HEK293T (cell line): ENCODE data around the gene ACTA1.

Experiments
- ARNT ChIP-seq: fragments of 450-650 bp; IDR thresholded peaks from 2 replicates; pipeline ENCODE4 v1.6.1; 2017; ENCODE audit warnings: mild to moderate bottlenecking
- BHLHE40 ChIP-seq: fragments of 450-650 bp; IDR thresholded peaks from 2 replicates; pipeline ENCODE4 v1.6.1; 2016; ENCODE audit warnings: mild to moderate bottlenecking, moderate library complexity, borderline replicate concordance
- ELF4 ChIP-seq: fragments of 450-650 bp; IDR thresholded peaks from 2 replicates; pipeline ENCODE4 v1.6.1; 2017; ENCODE audit warnings: antibody characterized with exemption
- FOXK2 ChIP-seq: fragments of 450-650 bp; IDR thresholded peaks from 2 replicates; pipeline ENCODE4 v1.6.1; 2016; ENCODE audit warnings: mild to moderate bottlenecking
- HDGF ChIP-seq: fragments of 450-650 bp; IDR thresholded peaks from 2 replicates; pipeline ENCODE4 v1.6.1; 2017; ENCODE audit warnings: antibody characterized with exemption, borderline replicate concordance
- PKNOX1 ChIP-seq: fragments of 450-650 bp; IDR thresholded peaks from 2 replicates; pipeline ENCODE4 v1.6.1; 2016
- SP1 ChIP-seq: fragments of 450-650 bp; IDR thresholded peaks from 2 replicates; pipeline ENCODE4 v1.6.1; 2017
- TARDBP ChIP-seq: fragments of 450-650 bp; IDR thresholded peaks from 2 replicates; pipeline ENCODE4 v1.6.1; 2016

GRCh38 chr1:229433364-229434004 is 410 bp downstream of the ACTA1 start:
- TF ChIP-seq BHLHE40 = no peak
- no peak for TF ChIP-seq FOXK2
- no peak for TF ChIP-seq HDGF
- TF ChIP-seq ELF4 = no peak
- no peak for TF ChIP-seq PKNOX1
- no peak for TF ChIP-seq TARDBP
- TF ChIP-seq SP1 = no peak
- TF ChIP-seq ARNT = no peak
